ENCODE measurements around the gene NPAS3.

Gene NPAS3

DNA sequence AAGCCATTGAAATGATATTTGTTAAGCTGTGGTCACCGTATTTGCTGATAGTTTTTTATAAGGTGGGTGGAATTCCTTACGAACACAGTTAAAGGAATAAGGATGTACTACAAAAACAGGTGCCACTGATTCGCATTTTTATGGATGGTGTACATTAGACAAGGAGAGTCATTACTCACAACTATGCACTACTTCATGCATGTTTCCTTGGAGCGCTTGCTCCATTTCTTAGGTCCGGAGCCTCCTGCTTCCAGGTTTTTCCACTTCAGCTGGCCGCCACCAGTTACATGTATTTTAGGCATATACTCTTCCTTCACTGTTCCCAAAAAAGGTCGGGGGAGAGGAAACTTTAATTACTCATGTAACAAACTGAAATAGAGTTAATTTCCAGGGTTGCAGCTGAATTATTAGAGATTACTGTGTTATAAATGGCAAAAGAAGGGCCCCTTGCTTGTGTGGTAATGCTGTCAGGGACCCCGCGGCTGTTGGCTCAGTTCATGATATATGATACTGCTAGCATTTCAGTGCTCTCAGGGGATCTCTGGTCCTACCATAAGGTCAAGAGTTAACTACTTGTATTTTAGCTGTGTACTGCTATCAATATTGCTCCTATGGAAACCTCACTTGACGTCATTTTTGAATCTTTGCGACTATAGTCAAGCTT is 454.7 kb downstream of the NPAS3 start:
- DNase-seq: no peak

DNA sequence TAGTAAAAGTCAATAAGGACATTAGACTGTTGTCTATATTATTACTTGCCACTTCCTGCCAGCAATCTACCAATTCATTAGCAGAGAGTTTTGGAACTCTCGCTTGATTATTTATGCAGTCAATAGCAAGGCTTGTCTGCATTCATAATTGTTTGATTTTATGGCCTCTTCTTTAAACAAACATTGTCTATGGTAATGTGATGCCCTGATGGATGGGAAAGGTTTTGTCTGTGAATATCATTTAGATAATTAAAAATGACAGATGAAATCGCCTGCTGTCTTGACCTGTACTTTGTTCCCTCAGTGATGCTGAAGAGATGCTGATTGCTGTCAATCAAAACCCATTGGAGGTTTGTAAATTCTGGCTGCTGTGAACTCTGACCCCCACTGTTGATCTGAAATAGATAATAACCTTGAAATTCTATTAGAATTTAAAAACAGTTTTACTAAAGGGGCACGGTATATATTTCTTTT is 455.3 kb downstream of the NPAS3 start:
- DNase-seq: no peak

DNA sequence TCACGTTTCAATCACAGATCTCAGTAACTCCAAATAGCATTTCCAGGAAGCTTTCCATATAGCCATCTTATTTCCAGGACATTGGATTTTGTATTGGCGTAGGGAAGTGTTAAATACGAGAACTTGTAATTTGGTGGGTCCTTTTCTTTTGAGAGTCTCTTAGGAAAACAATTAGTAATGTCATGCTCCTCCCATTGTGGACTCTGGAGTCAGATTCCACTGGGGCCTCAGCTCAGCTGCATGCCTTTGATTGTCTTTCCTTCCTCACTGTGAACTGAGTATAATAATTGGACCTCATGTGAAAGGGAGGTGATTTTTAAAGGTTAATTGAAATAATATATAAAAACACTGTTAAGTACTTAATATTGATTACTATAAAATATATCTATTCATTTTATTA is 462.6 kb downstream of the NPAS3 start:
- no peak for DNase-seq

DNA sequence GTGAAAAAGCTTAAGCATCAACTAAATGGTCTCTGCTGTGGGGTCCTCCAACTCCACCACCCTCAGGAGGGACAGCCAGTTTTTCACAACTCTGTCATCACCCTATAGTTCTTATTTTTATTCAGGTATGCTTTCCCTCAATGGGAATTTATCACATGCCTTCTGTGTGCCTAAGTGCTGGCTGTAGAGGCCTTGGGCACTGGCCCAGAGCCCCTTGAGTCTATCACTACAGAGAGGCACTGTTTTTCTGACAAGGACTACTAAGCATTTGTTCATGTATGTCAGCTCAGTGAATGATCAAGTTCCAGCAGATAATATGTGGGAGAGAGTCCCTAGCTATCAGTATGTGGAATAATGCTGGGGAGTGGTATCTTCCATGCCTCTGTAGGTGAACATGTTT is 463.9 kb downstream of the NPAS3 start:
- no peak for DNase-seq

DNA sequence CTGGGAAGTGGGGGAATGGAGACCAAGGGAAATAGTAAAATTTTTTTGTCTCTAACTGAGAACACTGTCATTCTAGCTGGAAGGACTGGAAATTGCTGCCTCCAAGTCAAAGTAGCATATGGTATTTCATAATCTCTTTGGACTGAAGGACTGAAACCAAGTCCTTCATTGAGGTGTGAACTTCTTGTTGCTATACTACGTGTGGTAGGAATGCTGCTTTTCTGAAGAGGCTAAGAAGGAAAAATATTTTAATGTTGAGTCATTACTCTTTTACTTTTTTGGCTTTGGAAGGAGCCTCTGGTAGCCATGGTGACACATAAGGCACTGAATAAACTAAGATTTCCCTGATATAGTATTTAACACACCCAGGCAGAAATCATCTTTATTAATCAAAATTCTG is 465.4 kb downstream of the NPAS3 start:
- DNase-seq: no peak

DNA sequence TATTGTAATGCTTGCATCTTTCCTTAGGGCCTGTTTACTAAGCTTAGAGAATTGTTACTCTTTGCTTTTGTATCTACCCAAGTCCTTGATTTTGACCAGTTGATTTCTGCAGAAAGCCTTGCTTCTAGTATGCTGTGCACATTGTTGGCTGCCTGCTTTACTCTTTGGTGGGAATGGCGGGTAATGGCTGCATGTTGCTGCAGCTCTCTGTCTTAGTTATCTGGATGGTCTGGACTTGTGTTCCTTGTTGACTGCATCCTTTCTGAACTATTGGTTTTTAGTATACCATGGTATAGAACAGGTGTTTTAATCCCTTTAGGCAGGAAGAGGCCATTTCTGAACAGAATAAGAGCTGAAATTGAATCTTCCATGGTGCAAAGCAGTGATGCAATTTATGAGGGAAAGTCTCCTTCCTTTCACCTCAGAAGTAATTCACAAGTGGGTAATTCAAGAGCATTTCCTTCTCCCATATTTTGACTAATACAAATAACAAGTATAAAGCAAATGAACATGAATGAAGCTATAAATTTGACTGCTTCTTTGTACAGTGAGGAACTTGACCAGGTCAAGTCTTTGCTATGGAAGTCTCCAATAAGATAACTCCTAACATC is 466.4 kb downstream of the NPAS3 start:
- DNase-seq: no peak

DNA sequence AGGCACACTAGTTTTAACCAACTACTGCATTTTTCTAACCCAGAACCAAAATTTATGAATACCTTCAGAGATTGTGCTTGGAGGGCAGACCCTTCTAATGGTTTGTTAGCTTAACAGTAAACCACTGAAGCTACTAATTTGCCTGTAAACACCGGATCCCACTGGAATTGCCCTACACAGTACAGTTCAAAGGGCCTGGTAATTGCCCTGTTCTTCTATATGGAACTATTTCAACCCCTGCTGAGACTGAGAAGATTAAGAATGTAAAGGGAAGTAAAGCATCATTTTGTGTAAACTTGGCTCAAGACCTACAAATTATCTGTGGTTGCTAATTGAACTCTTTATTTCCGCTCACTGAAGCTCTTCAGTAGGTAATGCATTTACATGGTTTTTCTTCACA is 468.1 kb downstream of the NPAS3 start:
- DNase-seq: no peak

DNA sequence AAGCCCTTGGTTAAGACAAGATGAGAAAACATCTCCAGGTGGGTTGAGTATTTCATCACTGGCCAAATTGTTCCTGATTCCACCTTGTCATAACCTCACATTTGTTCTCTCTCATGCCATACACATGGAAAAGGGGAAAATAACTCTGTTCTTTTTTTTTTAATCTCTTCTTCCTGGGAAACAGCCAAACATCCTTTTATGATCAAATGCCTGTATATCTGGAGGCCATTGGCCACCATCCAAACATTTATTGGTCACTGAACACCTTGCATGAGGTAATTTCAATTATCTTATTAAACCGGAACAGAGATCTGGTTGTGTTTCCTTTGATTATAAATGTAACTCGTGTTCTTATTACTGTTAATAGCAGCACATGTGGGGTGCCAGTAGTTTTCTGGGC is 469.6 kb downstream of the NPAS3 start:
- DNase-seq: no peak

DNA sequence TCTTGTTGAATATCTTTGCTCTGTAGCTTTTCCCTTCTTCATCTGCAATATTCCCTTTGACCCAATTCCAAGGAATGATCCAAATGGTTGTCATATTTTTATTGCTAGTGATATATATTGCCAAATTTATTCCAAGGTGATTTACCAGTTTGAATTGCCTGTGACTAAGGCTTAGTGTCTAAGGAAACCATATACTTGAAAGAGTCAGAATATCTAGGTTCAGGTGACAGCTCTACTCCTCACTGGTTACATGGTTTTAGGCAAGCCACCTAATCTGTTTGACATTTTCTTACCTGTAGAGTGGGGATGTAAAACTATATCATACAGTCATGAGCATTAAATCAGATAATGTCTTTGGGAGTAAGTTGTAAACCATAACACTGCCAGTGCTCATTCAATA is 473.8 kb downstream of the NPAS3 start:
- DNase-seq: no peak

DNA sequence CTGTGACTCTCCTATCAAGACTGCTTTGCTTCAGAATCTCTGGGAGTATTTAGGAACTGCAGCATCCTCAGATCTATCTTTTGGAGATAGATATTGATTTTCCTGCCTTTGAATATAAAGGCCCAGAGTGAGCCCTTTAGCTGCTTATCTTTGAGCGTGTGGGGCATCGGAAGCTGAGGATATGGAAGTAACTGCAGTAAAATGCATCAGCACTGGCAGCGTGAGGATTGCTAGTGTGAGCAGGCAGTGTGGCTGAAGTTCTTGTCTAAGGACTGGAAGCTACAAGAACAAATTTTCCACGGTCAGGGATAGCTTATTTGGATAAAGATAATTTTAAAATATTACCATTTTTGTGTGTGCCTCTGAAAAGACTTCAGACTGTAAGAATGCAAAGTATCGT is 474.7 kb downstream of the NPAS3 start:
- DNase-seq: no peak

DNA sequence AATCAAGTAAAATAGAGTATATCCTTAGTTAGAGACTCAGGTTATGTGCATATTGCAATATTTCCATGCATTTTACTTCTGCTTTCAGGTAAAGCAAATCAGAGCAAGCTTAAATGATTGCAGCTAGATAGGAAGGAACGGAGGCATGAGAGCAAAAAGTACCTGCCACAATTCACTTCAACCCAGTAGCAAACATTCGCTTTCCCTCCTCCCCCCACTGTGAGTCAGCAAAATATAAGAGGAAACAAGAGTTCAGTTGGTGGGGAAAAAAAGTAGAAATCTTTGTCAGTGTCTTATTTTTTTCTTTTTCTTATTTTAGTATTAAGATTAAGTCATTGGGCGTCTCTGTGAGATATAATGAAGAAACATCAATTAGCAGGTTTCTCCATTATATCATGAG is 475.4 kb downstream of the NPAS3 start:
- DNase-seq: no peak

DNA sequence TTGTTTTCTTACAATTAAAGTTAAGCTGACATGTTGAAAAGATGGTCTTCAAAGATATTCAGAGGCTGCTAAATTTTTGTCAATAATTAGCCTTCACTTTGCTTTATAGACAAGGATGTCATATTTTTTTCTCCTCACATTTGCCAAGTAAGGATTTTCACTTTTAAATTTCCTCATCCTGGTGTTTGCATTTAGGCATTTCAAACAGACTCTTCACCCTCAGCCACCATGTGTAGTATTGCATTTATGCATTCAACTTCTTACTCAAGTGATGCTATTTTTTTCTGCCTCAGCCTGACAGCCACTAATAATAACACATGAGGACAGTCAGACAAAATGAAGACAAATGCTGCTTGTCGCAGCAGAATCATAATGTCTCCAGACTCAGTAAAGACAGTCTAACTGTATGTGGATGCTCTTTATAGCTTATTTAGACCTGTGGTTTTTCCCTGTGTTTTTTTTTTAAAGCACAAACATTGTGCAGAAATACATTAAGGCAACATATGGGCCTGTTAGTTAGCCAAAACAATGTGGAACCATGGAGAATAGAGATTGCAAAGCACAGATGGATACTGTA is 481.5 kb downstream of the NPAS3 start:
- no peak for DNase-seq

DNA sequence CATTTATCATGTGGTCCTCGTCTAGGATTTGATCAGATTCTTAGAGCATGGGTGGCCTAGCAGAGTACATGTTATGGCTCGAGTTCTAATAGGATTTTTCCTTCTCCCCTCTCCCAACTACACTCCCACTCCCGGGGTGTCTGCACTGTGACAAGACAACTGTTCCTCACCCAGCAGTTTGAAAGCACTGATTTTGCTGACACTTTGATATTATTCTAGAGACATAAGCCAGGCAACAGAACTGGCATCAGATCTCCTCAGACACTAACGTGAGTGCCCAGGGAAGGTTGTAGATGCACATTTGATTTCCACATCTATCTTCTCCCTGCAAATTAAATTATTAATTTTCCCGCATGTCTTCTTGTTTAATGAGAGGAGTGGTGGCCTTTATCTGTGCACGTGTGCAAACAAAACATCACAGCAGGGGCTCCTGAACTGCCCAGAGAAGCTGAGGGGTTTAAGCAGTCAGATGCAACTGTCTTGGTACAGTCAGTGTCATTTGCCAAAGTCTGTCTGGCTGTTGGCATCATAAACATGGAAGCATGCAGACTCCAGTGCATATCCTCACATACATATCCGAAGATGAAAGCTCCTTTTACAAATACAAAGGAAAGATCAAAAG is 491.8 kb downstream of the NPAS3 start:
- no peak for DNase-seq

DNA sequence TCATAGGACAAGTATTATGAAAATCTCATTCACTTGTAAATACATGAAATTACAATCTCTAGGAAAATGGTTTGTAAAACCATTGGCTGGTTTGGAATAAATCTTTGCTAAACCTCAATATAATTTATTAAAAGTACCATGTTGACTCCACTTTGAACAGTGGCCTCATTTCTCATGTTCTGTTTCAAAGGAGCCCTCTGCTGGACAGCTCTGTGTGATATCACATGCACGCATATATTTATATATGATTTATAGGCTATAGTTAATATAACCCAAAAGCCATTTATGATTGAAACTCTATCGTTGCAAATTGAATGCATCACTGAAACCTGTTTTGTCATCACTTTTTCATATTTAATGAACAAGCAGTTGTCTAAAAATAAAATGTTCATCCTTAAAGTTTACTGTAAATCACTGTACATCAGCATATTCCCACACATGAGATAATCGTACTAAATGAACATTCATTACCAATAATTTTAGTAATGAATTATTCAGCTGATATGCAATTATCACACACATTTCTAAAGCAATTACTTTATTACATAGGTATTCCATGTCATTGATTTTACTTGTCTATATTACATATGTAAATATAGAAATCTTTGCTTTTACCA is 493.8 kb downstream of the NPAS3 start:
- DNase-seq: no peak

DNA sequence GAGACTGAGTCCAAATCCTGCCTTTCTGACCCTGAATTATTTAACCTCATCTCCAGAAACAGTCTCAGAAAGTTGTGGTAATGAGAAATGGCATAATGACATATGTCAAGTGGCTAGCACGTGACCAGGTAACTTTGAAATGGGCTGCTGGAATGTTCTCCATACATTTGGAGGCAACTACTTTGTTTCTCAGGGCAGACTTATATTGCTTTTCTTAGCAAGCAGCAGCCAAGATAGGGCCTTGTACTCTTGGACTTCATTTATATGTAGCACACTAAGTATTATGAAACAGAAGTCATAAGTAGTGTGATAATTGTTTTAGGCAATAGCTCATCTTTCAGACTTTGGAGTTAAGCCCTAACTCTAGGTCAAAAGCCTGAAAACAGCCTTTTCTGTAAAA is 494.7 kb downstream of the NPAS3 start:
- DNase-seq: no peak

DNA sequence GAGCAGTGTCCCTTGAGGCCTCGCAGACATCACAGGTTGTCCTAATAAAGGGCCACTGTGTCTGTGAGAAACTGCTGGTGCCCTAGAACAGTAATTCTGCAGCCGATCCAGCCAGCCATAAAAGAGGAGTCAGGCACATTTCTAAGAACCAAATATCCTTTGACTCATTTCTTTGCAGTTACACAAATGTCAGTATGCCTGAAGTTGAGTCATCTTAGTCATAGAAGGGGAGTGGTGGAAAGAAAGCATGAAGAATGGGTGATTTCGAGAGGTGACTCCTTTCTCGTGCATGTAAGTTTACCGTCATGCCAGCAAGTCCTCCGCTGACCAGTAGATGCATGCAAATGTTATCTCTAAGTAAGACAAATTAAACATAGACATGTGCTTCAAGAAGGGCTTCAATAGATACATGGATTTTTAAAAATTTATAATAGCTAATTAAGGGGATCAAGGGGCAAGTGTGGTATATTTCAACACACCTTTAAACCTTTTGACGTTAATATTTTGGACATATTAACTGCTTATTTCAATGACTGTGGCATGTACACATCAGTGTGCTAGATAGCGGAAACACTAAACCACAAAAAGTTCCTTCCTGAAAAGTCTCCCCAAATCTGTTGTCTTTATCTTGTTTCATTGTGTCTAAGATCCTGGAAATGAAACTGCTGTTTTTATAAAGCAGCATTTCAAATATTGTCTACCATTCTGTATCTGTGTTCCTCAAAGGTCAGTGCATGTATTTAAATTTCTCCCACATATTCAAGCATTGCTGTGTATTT is 497.4 kb downstream of the NPAS3 start:
- no peak for DNase-seq

DNA sequence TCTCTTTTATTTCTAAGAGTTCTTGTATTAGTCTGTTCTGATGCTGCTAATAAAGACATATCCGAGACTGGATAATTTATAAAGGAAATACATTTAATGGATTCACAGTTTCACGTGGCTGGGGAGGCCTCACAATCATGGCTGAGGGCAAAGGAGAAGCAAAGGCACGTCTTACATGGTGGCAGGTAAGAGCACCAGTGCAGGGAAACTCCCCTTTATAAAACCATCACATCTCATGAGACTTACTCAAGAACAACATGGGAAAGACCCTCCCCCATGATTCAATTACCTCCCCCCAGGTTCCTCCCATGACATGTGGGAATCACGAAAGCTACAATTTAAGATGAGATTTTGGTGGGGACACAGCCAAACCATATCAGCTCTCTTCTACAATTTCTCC is 503.0 kb downstream of the NPAS3 start:
- no peak for DNase-seq

DNA sequence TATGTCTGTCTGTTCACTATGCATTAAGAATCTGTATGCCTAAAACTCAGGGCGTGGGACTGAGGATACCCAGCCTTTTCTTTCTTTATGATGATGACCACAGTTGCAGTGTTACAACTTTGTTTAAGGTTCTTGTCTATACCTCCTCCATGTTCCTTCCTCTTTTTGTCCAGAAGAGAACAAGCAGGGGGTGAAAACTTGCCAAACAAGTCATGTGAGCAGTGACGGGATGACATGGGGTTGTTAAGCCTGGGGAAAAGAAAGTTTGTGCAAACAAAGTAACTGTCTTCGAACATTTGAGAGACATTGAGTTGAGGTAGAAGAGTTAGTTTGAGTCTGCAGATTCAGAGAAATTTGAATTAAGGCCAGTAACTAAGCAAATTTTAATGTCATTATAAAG is 505.5 kb downstream of the NPAS3 start:
- DNase-seq: no peak

DNA sequence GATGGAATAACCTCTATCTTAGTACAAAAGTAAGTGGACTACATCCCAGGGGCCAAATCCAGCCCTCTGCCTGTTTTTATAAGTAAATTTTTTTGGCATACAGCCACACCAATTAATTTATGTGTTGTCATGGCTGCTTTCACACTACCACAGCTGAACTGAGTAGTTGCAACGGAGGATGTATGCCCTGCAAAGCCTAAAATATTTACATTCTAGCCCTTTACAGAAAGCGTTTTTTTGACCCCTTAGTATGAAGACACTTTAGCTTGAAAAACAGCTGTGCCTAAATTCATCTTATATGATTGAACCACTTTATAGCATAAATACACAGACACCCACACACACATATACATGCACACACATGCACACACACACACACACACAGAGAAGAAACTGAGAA is 510.6 kb downstream of the NPAS3 start:
- no peak for DNase-seq

DNA sequence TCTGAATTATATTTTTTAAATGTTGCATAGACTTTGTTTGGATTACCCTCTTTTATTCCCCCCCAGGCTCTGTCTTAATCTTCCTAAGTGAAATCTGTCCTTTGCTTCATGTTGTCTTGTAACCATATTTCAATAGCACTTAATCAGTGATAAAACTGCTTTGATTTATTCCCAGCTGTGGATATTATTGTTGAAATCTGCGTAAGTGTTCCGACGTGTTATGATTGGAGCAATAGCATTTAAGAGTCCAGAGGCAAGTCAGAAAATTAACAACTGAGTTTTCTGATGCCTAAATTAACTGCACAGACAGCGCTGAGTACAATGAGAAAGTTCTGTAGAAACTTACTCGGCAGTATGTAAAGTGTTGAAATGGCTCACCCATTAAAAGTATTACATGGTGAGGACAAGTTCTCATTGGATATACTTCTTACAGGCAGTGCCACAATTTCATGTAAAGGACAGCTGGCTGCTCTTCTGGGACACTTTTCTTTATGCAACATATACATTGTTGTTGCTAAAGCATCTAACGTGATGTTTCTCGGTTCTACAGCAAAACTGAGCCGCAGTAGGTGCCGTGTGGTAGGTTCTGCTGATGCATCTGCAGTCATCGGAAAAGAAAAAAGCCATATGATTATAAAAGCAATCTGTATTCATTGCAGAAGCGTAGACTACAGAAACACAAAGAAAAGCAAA is 511.2 kb downstream of the NPAS3 start:
- DNase-seq: no peak

DNA sequence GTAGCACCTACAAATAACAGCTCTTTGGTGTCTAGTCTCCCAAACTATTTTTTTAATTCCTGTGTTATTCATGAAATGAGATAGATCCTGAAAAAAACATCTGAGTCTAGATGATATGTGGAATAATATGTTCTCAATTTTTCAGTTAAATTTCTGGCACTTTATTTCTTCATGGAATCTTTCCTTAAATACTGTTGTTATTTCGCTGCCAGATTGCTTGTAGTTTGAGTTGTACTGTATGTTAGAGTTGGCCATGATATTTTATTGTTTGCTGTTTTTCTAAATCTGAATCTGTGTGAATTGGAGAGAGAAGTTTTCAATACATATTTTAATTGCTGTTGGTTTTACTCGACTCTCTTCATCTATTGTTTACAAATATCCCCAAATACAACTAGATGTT is 511.7 kb downstream of the NPAS3 start:
- DNase-seq: no peak

DNA sequence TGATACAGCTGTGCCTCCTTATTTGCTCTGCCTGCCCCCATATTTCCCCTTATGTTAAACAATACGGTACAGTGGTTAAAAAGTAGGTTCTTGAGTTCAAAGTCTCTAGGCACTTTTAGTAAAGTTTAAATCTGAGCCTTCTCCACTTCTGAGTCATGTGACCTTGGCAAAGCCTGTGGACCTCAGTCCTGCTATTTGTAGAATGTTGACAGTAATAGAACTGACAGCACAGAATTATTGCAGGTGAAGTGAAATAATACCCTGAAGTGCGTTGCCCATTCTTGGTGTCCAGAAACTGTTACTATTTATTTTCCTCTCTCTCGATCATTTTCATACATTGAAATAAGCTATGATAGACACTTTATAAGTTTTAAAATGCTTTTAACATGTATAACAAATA is 512.5 kb downstream of the NPAS3 start:
- no peak for DNase-seq
